GM18508 (cell line): ENCODE data around the gene SERTAD2.

ENCODE experiments used
- ATAC-seq: cut with Tn5 transposase; IDR thresholded peaks from one replicate; pipeline ENCODE4 v1.9.1; 2021; ENCODE audit warnings: moderate number of reproducible peaks; ENCODE audit not compliant: insufficient read depth, unreplicated experiment

Gene SERTAD2

DNA sequence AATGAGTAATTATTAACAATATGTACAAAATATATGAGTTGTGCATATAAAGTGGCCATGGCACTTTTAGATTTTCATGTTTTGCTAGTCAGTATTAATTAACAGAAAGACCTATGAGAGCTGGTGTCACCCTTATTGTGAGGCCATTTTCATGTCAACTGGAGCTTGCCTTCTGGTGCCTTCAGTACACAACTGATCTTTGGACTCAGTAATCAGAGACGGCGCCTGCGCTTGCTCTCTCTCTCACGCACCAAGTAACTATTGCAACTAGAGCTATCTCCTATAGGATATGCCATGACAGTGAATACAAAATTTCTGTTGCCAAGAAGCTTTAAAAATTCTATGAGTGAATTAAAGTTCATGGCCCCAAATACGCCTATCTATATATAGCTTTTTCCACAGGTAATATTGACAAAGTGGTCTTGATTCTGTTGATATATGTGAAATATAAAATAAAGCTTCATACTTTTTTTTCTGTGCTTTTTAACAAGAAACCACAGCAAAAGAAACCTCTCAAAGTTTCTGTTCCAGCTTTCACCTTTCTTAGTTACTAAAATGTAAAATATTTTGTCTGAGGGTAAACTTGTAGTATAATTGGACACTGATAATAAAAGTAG lies 2.9 kb downstream of the SERTAD2 start:
- no peak for ATAC-seq

DNA sequence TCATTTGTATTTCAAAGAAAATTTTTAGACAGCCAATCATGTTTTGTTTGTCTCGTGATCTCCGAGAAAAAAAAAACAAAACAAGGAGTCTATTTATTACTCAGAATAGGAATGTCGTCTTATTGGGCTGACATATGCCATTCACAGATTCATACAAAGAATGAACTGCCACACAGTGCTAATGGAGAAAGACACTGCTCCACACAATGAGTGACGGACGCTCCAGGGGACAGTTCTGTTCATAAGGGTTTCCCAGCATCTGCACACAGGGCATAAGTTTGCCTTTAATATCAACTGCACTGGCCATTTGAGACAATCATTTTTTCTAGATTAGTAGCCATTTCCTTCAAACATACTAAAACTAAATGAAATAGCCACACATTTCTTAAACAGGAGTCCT lies 3.4 kb downstream of the SERTAD2 start:
- no peak for ATAC-seq

DNA sequence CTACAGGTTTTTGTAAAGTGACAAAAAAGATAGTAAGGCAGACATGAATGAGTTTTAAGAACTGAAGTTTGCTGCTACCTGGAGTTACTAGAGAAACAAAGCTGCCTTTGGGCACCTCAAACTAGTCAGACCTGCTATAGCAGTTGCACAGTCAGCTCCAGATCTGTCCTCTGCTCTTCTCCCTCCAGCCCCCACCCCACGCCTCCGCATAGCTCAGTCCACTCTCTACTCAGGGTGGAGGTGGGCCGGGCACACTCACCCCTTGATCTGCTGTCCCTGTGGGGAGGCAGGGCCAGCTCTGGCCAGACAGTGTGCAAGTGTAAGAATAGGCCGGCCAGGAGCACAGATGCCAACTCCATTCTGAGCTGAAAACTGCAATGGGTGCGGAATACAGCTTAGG lies 4.1 kb downstream of the SERTAD2 start:
- ATAC-seq, result no peak

DNA sequence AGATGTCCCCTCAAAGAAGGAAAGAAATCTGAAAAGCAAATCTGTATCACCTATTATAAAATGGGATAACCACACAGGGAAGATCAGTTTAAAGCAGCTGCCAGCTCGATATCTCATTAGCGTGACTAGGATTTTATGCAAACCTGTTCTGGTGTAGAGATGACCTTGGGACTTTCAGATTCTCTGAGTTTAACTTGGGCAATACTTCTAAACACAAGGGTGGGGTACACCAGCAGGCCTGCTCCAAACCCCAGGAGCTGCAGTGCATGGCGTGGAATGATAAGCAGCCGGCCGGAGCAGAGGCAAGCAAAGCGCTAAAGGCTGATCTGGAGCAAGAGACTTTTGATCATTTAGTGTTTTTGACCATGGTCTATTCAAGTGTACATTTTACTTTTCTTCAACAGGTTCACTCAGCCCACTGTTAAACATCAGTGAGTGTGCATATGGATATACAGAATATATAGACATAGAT lies 4.7 kb downstream of the SERTAD2 start:
- ATAC-seq, result no peak

DNA sequence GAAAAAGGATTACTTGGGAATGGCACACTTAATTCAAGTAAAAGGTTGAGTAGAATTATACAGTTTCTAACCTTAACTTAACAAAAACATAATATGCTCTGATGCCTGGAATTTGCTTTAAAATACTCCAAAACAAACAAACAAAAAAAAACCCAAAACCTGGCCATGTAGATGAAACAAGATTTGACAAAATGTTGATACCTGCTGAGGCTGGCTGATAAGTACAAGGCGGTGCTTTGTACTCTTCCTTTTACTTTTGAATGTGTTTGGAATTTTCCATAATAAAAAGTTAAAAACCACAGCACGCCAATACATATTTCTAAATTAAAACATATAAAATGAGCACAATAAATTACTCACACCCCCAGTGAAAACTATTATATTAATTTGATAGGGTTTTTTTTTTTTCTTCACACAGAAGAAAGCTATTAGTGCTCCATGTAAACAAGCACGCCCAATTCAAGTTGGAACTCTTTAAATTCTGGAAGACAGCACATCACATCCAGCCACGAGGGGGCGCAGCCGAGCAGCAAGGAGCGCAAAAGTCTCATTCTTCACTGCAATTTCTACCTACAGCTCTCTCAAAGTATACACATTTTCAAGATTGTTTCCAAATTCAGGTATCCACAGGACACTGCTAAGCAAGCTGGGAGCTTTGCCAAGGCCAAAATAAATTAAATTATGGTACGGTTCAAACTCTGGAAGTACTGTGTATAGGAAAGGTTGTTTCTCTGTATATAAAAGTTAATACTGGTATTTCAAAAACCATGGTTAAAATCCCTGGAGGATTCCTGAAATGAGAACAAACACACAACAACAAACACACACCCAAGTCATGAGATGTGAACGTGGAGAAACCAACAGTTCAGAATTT lies 7.5 kb downstream of the SERTAD2 start:
- no peak for ATAC-seq

DNA sequence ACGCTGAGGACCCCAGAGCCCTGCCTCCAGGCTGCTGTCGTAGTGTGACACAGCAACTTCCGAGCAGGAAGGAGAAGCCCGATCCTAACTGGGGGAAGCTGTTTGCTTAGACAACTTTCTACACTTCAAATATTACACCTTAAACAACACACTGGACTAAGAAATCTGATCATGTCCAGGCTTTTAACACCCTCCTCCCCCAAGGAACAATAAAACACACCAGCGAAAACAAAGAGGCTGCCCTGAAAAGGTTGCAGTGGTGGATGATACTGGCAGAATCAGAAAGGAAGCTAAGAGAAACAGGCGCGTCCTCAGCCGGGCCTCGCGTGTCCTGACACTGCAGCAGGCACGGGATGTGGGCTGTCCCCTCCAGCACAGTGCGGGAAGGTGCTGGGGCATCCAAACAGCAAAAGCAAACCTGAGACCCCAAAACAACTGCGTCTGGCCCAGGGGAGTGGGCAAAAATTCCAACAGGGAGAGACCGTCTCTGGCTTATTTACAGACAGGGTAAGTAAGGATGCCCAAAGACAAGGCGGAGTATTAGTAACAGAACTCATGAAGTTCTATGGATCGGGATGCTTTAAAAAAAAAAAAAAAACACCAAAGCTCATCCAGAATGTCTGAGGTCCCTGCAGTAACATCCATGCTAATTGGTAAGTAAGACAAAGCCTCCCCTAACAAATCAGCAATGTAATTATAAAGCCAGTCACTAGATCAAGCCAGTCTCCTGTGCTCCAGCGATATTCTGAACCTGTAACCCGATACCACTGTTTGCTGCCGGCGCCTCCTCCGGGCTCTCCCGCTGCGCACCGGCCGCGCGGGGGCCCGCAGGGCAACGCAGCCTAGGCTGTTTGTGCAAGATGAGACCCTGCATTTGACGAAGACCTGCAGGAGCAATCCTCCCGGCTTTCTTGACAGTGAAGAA lies 9.0 kb downstream of the SERTAD2 start:
- peak; percentile 38 for ATAC-seq

DNA sequence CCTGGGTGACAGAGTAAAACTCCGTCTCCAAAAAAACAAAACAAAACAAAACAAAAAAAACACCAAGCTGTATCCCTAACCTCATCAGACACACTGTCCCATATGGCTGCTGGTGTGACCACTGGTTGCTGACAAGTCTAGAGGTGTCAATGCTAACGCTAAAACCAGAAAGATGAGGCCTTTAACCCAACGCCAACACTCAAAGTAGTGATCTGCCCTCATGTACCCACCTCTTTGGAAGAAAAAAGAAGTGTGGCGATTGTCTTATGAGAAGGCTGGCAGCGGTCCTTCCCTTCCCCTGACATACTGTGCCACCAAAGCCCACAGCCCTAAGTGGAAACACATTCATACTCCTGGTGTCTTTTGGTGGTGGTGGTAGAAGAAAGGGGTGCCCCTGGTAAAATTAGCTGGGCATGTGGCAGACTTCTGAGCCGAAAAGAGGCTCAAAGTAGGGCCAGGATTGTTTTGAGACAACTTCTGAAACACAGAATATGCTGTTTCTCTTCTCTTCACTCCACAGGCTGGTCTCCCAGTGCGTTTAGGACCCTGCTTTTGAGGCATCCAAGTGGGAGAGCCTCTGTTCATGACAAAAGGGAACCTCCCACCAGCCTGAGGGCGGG lies 9.8 kb downstream of the SERTAD2 start:
- no peak for ATAC-seq

DNA sequence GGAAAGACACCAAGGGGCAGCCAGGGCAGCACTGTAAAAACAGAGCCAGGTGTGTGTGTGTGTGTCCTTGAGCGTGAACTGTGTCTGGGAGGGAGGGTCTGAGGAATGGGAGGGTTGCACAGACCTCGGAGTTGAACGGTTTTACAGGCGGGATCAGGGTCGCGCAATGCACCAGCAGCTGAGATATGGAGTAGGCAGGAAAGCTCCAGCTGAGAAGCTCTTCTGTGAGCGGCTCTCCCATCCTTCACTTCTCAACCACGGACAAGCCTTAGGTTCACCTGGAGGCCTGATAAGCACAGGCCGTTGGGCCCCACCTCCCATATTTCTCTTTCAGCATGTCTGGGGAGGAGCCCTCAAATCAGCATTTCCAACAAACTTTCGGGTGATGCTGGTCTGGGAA lies 12.1 kb downstream of the SERTAD2 start:
- no peak for ATAC-seq

DNA sequence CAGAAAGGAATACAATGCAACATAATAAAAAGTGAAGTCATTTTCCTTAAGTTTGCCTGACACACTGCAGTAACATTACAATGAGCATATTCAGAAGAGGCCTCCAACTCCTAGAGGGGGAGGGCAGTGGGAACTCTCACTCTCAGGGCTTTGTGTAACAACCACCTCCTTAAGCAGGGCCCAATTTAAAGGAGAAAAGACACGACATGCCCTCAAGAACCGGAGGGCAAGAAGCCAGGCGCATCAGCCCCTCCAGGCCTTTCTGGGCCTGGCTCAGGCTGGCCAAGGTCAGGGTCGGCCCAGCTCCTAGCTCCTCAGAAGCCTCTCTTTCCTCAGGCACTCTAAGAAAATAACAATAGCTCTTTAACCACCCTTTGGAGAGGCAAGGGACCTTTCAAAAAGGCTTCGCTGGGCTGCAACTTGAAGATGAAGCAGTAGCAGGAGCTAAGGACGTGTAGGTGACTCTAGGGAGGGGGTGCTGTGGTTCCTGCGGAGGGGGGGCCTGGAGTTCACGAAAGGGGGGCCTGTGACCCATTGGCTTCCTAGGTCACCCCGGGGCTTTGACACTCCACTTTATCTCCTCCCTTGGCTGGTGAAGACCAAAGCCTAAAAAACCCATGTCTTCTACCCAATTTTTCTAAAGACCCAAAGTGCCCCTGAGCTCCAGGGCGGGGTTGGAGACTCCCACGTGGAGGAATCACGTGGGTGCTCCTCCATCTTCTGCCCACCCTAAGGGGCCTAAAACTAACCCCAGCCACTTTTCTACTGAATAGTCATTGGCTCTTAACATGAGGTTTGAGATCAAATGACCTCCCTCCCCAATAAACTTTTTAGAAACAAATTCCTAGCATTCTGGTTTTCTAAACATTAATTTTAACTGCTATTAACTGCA lies 13.3 kb downstream of the SERTAD2 start:
- ATAC-seq, result no peak

DNA sequence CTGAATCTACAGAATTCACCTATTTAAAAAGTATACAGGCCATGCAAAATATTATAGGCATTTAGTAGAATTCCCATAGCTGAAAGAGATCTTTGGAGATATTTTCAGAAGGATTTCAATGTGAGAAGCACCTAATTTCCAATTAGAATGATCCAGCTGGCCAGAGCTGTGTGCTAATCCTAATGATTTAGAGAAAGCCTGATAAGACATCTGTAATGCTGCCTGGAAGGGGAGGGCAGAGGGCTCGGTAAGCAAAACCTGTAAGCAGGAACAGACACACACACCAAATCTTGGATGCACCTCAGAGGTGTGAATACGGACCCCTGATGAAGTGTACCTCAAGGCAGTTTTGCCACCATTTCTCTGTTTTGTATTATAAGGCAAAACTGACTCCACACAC lies 14.0 kb downstream of the SERTAD2 start:
- ATAC-seq, result no peak

DNA sequence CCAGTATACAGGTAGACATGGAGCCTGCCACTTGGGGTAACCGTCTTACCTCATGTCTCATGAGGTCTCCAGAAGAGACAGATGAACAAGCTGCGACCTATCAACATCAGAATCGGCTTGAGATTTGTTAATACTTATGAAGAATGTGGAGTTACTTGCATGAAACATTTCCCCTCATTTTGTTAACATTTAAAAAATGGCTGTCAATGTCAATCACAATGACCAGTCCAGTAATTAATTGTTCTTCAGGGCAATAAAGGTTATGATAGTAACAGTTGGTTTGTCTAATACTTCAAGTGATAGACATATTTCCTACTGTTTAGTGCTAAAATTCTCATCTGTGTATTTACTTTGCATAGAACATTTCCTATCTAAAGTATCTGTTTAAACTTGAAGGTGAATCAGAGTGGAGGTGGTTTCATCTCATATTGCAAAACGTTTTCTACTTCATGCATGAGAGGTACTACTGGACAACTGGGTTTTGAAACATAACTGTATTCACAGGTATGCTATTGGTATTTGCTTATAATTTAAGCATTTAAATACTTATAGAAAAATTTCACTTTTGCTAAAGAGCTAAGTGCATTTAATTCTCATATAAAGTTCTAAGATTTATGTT lies 15.1 kb downstream of the SERTAD2 start:
- ATAC-seq, result no peak

DNA sequence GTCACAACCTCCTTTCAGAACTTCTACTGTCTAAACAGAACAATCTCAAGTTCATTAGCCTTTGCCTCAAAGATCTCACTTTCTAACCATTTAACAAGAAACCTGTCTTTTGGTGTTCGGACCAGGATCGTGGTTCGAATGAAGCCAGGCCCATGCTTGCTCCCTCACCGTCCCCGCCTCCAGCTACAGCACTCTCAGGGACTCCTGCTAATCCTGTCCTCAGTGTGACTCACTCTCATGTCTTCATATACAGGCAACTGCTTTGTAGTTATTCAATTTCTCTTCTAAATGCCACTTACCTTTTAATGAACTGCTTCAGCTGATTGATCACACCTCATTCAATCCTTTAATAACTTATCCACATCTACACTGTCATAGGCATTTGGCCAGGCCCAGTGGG lies 15.8 kb downstream of the SERTAD2 start:
- no peak for ATAC-seq

DNA sequence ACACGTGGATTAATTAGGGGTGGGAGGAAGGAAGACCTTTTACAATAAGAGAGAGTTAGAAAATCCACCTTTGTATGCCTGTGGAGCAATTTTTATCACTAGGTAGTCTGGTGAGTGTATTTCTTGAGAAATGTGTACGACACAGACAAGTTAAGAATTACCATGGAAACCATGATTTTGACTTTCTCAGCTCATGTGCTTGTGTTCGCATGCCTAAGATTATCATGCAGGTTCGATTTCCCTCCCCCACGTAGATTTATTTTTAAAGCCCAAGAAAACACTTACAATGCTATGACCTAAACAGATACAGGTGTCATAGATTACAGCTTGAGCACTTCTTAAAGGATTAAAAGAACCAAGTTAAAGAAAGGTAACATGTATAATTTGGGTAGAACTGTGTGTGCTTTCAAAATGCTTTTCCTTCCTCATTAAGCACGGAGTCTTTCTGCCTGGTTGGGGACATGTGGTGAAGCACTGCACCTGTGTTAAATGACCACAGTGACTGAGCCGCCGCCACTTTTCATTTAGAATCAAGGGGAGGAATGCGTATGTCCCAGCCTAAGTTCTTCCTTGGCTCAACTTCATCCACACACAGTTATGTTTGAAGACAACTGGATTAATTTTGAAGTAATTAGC lies 16.6 kb downstream of the SERTAD2 start:
- no peak for ATAC-seq

DNA sequence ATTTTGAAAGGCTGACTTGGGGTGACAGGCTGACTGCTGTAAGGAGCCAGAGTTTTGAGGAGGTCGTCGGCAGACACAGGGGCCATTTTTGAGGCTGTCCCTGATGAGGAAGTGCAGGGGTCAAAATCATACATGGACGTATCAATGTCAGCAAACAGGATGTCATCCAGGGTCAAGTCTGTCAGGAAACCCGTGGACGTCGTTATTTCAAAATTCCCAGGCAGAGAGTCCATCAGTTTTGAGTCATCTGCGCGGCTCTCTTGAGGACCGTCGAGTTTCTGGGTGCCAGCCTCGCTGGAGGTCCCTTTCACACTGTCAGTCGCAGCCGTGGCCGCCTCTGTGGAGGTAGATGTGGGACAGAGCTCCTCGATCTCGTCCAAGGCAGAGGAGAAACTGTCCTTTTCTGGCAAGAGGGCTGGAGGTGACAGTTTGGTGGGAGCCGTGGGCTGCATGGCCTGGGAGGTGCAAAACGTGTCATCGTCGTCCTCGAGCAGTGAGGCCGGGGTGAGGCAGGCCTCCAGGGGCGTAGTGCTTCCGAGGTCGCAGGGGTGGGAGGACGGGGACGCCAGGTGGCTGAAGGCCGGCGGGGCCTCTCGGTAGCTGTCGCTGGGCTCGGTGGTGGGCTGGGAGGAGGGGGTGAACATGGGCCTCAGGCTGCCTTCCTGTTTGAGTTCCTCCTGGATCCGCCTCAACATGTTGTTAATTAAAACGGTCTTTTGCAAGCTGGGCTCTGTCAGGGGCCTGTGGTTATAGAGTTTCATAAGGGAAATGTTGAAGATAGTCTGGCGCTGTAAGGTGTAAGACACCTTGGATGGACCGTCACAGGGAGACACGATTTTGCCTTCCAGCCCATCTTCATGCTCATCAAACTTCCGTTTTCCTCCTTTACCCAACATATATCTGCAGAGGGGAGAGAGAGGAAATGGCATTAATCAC lies 17.5 kb downstream of the SERTAD2 start:
- peak; percentile 32 for ATAC-seq

DNA sequence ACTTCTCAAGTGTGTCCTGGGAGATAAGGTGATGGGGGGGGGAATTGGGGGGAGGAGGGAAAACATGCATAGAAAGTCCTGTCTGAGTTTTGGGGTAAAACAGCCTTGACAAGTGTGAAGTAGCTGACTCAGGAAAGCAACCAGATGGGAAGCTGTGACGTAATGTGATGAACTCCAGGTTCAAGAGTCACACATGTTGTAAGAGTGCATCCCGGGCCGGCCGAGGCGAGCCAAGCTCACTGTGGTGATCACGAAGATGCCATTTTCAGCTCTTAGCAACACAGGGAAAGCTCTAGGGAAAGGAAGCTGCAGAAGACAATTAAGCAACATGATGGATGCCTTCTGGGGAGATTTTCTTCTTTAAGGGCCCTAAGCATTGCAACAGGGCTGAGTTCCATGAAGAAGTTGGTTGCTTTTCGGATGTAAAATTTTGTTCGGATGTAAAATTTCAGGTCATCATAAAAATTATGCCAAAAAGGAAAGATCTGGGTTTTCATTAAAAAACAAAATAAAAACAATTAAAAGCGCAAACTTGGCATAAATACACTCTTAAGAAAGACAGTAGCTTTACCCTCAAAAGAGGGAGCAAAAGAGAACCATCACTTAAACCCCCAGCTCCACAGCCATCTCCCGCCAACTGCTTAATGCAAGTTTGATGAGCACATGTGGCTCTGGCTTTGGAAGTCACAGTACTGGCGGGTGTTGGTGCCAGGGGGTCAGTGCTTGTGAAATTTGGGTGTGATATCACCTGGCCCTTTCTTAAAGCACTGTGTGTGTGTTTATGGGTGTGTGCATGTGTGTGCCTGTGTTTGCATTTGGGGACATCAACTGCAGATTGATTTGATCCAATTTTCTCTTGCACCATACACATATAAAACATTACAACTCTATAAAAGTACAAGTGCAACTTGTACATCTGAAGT lies 19.1 kb downstream of the SERTAD2 start:
- ATAC-seq, result no peak
